Testis (tissue), 3 donors: ENCODE data around the gene SUCNR1. TPM values are rescaled to one million over a fixed set of nuclear protein-coding genes. Genes with fewer than 3 reads are reported as not detected.

ENCODE experiments used
- DNase-seq: peaks from one replicate; pipeline ENCODE4 v3.0.0-alpha.2; 2019
- H3K27ac ChIP-seq, 2 donors: fragments of 200-600 bp; sonication (generic); one replicate each; pipeline ENCODE4 v1.5.1; 2019
- H3K27me3 ChIP-seq: fragments of 200-600 bp; sonication (generic); one replicate; pipeline ENCODE4 v1.5.1; 2019
- H3K36me3 ChIP-seq: fragments of 200-600 bp; sonication (generic); one replicate; pipeline ENCODE4 v1.5.1; 2017; ENCODE audit warnings: low read depth; ENCODE audit errors: missing control alignments
- H3K4me1 ChIP-seq: fragments of 200-600 bp; sonication (generic); one replicate; pipeline ENCODE4 v1.5.1; 2019
- H3K4me3 ChIP-seq, 2 donors: fragments of 200-600 bp; sonication (generic); one replicate each; pipeline ENCODE4 v1.5.1; 2017 to 2019
- H3K9me3 ChIP-seq: fragments of 200-600 bp; sonication (generic); one replicate; pipeline ENCODE4 v1.5.1; 2017
- POLR2A ChIP-seq: fragments of 450-650 bp; IDR thresholded peaks from one replicate; pipeline ENCODE4 v1.6.1; 2017; ENCODE audit warnings: antibody characterized with exemption, mild to moderate bottlenecking, moderate library complexity
- WGBS, 2 donors: methylation state at CpG; one replicate each; pipeline ENCODE4 v1.1.5; 2018; 5-methylcytosine and 5-hydroxymethylcytosine counted together
- intact Hi-C: fragments of 100-400 bp; cut with DNase I; formaldehyde crosslinking; loops from one replicate; pipeline ENCODE4 v1.15.1; 2023; ENCODE audit warnings: low total_unique reads
- polyA plus RNA-seq: library from polyadenylated mRNA; stranded (reverse); fragments of 350-450 nt; fragmentation: Illumina TruSeq; extraction: RNeasy Lipid Tissue Mini Kit (QIAGEN cat#74804); gene quantifications from one replicate; pipeline ENCODE4 v1.2.3, GENCODE V29; 2014; ENCODE audit warnings: low read depth, low replicate concordance; ENCODE audit not compliant: insufficient read depth
- total RNA-seq, 2 donors: library from RNA; depleted of rRNA; stranded (reverse); fragments of >200 nt; gene quantifications; one replicate each; pipeline ENCODE4 v1.2.3, GENCODE V29; 2016
- TF ChIP-seq, protein P1 (sequence below), 3 experiments: fragments of 450-650 bp in 2 of 3; fragments of 200-600 bp in 1 of 3; sonication (generic) in 1 of 3; IDR thresholded peaks; one replicate each; pipeline ENCODE4 v1.5.1; 2016 to 2019; ENCODE audit warnings: antibody characterized with exemption in 3 of 3, mild to moderate bottlenecking in 2 of 3, moderate library complexity in 1 of 3

SUCNR1 gene
- total and polyA plus RNA-seq, 3 donors from 2014 or later, result 0.06 to 0.42 TPM; not detected in 1

DNA sequence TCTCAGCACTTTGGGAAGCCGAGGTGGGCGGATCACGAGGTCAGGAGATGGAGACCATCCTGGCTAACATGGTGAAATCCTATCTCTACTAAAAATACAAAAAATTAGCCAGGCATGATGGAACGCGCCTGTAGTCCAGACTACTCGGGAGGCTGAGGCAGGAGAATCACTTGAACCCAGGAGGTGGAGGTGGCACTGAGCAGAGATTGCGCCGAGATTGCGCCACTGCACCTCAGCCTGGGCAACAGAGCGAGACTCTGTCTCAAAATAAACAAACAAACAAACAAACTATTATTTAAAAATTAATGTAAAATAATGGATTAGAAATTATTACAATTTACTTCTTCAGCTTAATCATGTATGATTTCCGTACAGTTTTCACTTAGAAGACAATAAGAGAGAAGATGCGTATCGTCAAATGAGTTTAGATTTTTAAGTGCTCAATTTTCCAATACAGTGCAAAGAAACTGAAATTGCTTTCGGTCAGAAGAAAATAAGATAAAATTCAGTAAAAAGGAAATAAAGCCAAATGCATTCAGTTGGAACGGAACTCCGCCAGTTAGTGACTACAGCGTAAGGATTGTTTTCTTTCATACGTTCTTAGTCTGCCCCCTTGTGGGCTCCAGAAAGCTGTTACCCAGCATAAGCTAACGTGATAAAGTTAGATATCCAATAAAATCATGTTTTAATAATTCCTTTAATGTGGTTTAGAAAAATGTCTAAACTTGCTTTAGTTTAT, 34.7 kb upstream of the SUCNR1 start:
- Histone ChIP-seq H3K36me3 (no peaks in the 10 kb centered on the region), H3K27ac (no peak overlapping the region), H3K9me3 (no peaks in the 10 kb centered on the region), H3K4me1 (peaks cover 15% of the 10 kb centered on the region), H3K27me3 (no peaks in the 10 kb centered on the region), H3K4me3 (peak overlapping the region; percentile 6 to 39)
- WGBS, 2 donors, result 29 to 33% methylated on average over 19 of the region's 19 CpGs
- intact Hi-C loops, result no loop called here
- DNase-seq, result peak; percentile 78
- no peak for TF ChIP-seq POLR2A
- TF ChIP-seq, protein P1, sequence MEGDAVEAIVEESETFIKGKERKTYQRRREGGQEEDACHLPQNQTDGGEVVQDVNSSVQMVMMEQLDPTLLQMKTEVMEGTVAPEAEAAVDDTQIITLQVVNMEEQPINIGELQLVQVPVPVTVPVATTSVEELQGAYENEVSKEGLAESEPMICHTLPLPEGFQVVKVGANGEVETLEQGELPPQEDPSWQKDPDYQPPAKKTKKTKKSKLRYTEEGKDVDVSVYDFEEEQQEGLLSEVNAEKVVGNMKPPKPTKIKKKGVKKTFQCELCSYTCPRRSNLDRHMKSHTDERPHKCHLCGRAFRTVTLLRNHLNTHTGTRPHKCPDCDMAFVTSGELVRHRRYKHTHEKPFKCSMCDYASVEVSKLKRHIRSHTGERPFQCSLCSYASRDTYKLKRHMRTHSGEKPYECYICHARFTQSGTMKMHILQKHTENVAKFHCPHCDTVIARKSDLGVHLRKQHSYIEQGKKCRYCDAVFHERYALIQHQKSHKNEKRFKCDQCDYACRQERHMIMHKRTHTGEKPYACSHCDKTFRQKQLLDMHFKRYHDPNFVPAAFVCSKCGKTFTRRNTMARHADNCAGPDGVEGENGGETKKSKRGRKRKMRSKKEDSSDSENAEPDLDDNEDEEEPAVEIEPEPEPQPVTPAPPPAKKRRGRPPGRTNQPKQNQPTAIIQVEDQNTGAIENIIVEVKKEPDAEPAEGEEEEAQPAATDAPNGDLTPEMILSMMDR (IDR thresholded peaks at IDR 0.05), result peak; percentile 76 to 80 (median 77)

DNA sequence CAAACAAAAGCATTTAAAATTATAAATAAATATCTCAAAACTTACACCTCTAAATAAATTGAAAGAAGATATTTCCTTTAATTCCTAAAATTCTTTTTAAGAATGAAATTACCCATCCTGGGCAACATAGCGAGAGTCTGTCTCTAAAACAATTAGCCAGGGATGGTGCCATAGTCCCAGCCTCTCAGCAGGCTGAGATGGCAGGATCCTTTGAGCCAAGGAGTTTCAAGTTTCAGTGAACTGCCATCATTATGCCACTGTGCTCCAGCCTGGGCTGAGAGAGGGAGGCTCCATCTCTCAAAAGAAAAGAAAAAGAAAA, 34.2 kb upstream of the SUCNR1 start:
- no peak for DNase-seq
- Histone ChIP-seq H3K27ac (no peak overlapping the region), H3K4me1 (peaks cover 15% of the 10 kb centered on the region), H3K4me3 (no peak overlapping the region), H3K36me3 (no peaks in the 10 kb centered on the region), H3K27me3 (no peaks in the 10 kb centered on the region), H3K9me3 (no peaks in the 10 kb centered on the region)
- intact Hi-C loops, result no loop called here
- 71 to 74% methylated on average over 1 of the region's 1 CpG for WGBS, 2 donors
- no peak for TF ChIP-seq POLR2A
- TF ChIP-seq, protein P1 (IDR thresholded peaks at IDR 0.05), result peak in 1 of 3 experiments; percentile 2

DNA sequence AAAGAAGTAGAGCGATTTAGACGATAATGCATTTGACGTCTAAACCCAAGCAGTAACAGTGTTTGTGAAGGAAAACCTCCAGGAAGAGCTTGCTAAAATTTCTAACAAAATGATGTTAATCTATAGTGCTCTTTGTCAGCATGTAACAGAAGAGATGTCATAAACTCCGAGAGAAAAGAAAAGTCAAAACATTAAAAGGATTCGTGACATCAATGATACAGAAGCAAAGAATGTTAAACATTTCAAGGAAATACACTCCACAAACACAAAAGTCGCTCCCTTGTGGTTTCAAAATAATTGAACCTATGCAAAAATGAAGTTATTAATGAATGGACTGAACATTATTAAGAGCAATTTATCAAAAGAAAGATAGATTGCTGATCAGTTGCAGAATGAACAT, 31.6 kb upstream of the SUCNR1 start:
- Histone ChIP-seq H3K27me3 (no peaks in the 10 kb centered on the region), H3K4me3 (no peak overlapping the region), H3K27ac (no peak overlapping the region), H3K4me1 (peaks cover 9% of the 10 kb centered on the region), H3K36me3 (no peaks in the 10 kb centered on the region), H3K9me3 (no peaks in the 10 kb centered on the region)
- DNase-seq, result no peak
- TF ChIP-seq POLR2A, result no peak
- TF ChIP-seq, protein P1 (IDR thresholded peaks at IDR 0.05), result no peak
- intact Hi-C loops, result loop anchor here (5.0 to 10.0 kb wide), 2 partner anchors 73 to 404 kb away; no protein-coding TSS in a partner anchor
- WGBS, 2 donors, result 78 to 87% methylated on average over 6 of the region's 6 CpGs

DNA sequence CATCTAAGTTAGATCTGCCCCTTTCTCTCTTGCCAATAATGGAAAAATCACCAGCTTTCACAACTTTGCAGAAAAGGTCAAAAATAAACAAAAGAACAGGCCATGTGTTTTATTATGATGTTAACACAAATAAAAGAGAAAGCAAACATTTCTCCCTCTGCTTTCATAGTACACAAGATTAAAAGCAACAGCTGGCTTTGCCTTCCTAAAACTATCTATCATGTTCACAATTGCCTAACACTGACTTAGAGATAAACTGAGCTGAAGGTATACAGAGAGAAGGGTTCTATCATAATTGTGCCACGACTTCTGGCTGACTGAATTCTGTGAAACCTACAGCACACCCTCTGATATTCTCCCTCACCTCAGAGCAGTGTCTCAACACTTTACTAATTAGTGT, 30.2 kb upstream of the SUCNR1 start:
- Histone ChIP-seq H3K36me3 (no peaks in the 10 kb centered on the region), H3K4me3 (no peak overlapping the region), H3K27ac (no peak overlapping the region), H3K27me3 (no peaks in the 10 kb centered on the region), H3K4me1 (no peaks in the 10 kb centered on the region), H3K9me3 (no peaks in the 10 kb centered on the region)
- no peak for DNase-seq
- TF ChIP-seq, protein P1 (IDR thresholded peaks at IDR 0.05), result no peak
- no peak for TF ChIP-seq POLR2A
- 54 to 77% methylated on average over 1 of the region's 1 CpG for WGBS, 2 donors
- intact Hi-C loops, result loop anchor here (5.0 to 10.0 kb wide), 2 partner anchors 72 to 406 kb away; no protein-coding TSS in a partner anchor
